Measurements from ENCODE around the gene FAHD1. TPM values are rescaled to one million over a fixed set of nuclear protein-coding genes. Genes with fewer than 3 reads are reported as not detected.

The FAHD1 gene
- total and polyA plus RNA-seq, 2 experiments from 2014 or later: 39.7 to 40.9 TPM

- Histone ChIP-seq H3F3A (ENCODE audit: insufficient read depth) (0 out of 2 replicates have a peak, but pooled peaks cover 8% of the 10 kb centered on the region), H4K20me1 (ENCODE audit: insufficient read depth) (no peaks in the 10 kb centered on the region), H3K9me3 (ENCODE audit: low read depth) (no peaks in the 10 kb centered on the region), H3K4me2 (ENCODE audit: unreplicated experiment) (peak overlapping the region; percentile 81), H3K79me2 (ENCODE audit: insufficient read depth) (peaks cover 52% of the 10 kb centered on the region), H3K27me3 (replicated peaks; ENCODE audit: insufficient read depth) (no peaks in the 10 kb centered on the region), H3K4me1 (ENCODE audit: insufficient read depth) (no peaks in the 10 kb centered on the region), H3K27ac (peak overlapping the region; percentile 34), H3K9ac (peak overlapping the region; percentile 76), H2AFZ (peak overlapping the region; percentile 42; the same call in 1 of the 2 replicates), H3K36me3 (ENCODE audit: low read depth) (no peaks in the 10 kb centered on the region), H3K4me3 (peak overlapping the region; percentile 83), H3K9me2 (ENCODE audit: insufficient read depth) (no peaks in the 10 kb centered on the region)
- no peak for TF ChIP-seq EZH2 (IDR thresholded peaks at IDR 0.05; ENCODE audit: insufficient read depth, poor library complexity, severe bottlenecking)
- no peak for TF ChIP-seq EZH2phosphoT487 (IDR thresholded peaks at IDR 0.05; ENCODE audit: insufficient read depth, low read depth)
- 2% methylated on average over 42 to 53 of the region's 70 CpGs for WGBS, 2 experiments (ENCODE audit: low coverage in 1 of 2, low lambda C conversion rate in 2 of 2, missing lambda C conversion rate in 2 of 2)
- in situ Hi-C loops (cut with MboI): no loop called here
- peak; percentile 72 for DNase-seq
Measured at GRCh38 chr16:1781758-1782407, 45.1 kb upstream of the FAHD1 start.

GRCh38 chr16:1782408-1783264 lies 44.4 kb upstream of the FAHD1 start, which contains the start of the genes NUBP2 and SPSB3:
NUBP2 (plus strand) TSS chr16:1782960; CDS start chr16:1783021, 61 bp downstream.
SPSB3 (minus strand) TSS chr16:1782571; CDS start chr16:1781483, 1,088 bp downstream.
- Histone ChIP-seq H3K9ac (peak within 1 kb of the TSS; percentile 85), H3K4me1 (ENCODE audit: insufficient read depth) (no peaks in the 10 kb centered on the region), H3K36me3 (ENCODE audit: low read depth) (no peaks in the 10 kb centered on the region), H3K79me2 (ENCODE audit: insufficient read depth) (peaks cover 58% of the 10 kb centered on the region), H3K27me3 (replicated peaks; ENCODE audit: insufficient read depth) (no peaks in the 10 kb centered on the region), H3K9me2 (ENCODE audit: insufficient read depth) (no peaks in the 10 kb centered on the region), H3F3A (ENCODE audit: insufficient read depth) (0 out of 2 replicates have a peak, but pooled peaks cover 8% of the 10 kb centered on the region), H3K4me2 (ENCODE audit: unreplicated experiment) (peak within 1 kb of the TSS; percentile 89), H2AFZ (peak within 1 kb of the TSS; percentile 69), H4K20me1 (ENCODE audit: insufficient read depth) (no peaks in the 10 kb centered on the region), H3K27ac (peak within 1 kb of the TSS; percentile 60), H3K4me3 (peak within 1 kb of the TSS; percentile 98), H3K9me3 (ENCODE audit: low read depth) (no peaks in the 10 kb centered on the region)
- 0 to 1% methylated on average over 57 to 88 of the region's 102 CpGs for WGBS, 2 experiments (ENCODE audit: low coverage in 1 of 2, low lambda C conversion rate in 2 of 2, missing lambda C conversion rate in 2 of 2)
- peak; percentile 100 for DNase-seq
- TF ChIP-seq EZH2phosphoT487 (IDR thresholded peaks at IDR 0.05; ENCODE audit: insufficient read depth, low read depth): no peak
- TF ChIP-seq EZH2 (IDR thresholded peaks at IDR 0.05; ENCODE audit: insufficient read depth, poor library complexity, severe bottlenecking): no peak
- in situ Hi-C loops (cut with MboI): no loop called here

- no peak overlapping the region for H3K9ac ChIP-seq
- in situ Hi-C loops (cut with MboI): no loop called here
- H3K27ac ChIP-seq: no peak overlapping the region
- no peaks in the 10 kb centered on the region for H3K9me3 ChIP-seq (ENCODE audit: low read depth)
- peaks cover 58% of the 10 kb centered on the region for H3K79me2 ChIP-seq (ENCODE audit: insufficient read depth)
- no peaks in the 10 kb centered on the region for H3K4me1 ChIP-seq (ENCODE audit: insufficient read depth)
- no peaks in the 10 kb centered on the region for H4K20me1 ChIP-seq (ENCODE audit: insufficient read depth)
- no peak overlapping the region for H2AFZ ChIP-seq
- WGBS, 2 experiments (ENCODE audit: low coverage in 1 of 2, low lambda C conversion rate in 2 of 2, missing lambda C conversion rate in 2 of 2): 86% methylated on average over 26 of the region's 26 CpGs
- no peaks in the 10 kb centered on the region; the same call in 1 of the 2 replicates for H3K36me3 ChIP-seq (ENCODE audit: low read depth)
- no peak overlapping the region for H3K4me2 ChIP-seq (ENCODE audit: unreplicated experiment)
- DNase-seq: no peak
- H3F3A ChIP-seq (ENCODE audit: insufficient read depth): 0 out of 2 replicates have a peak, but pooled peaks cover 8% of the 10 kb centered on the region
- TF ChIP-seq EZH2 (IDR thresholded peaks at IDR 0.05; ENCODE audit: insufficient read depth, poor library complexity, severe bottlenecking): no peak
- no peaks in the 10 kb centered on the region for H3K27me3 ChIP-seq (replicated peaks; ENCODE audit: insufficient read depth)
- H3K4me3 ChIP-seq: no peak overlapping the region
- H3K9me2 ChIP-seq (ENCODE audit: insufficient read depth): no peaks in the 10 kb centered on the region
Measured at GRCh38 chr16:1784977-1785845, 41.8 kb upstream of the FAHD1 start.

- 0 out of 2 replicates have a peak, but pooled peaks cover 4% of the 10 kb centered on the region for H3F3A ChIP-seq (ENCODE audit: insufficient read depth)
- no peak for DNase-seq
- no peaks in the 10 kb centered on the region for H4K20me1 ChIP-seq (ENCODE audit: insufficient read depth)
- 92 to 96% methylated on average over 13 to 14 of the region's 14 CpGs for WGBS, 2 experiments (ENCODE audit: low coverage in 1 of 2, low lambda C conversion rate in 2 of 2, missing lambda C conversion rate in 2 of 2)
- H3K9me3 ChIP-seq (ENCODE audit: low read depth): no peaks in the 10 kb centered on the region
- no peaks in the 10 kb centered on the region for H3K27me3 ChIP-seq (replicated peaks; ENCODE audit: insufficient read depth)
- H3K27ac ChIP-seq: no peak overlapping the region
- in situ Hi-C loops (cut with MboI): no loop called here
- H3K79me2 ChIP-seq (ENCODE audit: insufficient read depth): peaks cover 53% of the 10 kb centered on the region
- H3K9ac ChIP-seq: no peak overlapping the region
- H3K4me3 ChIP-seq: no peak overlapping the region
- H3K4me2 ChIP-seq (ENCODE audit: unreplicated experiment): no peak overlapping the region
- TF ChIP-seq EZH2phosphoT487 (IDR thresholded peaks at IDR 0.05; ENCODE audit: insufficient read depth, low read depth): no peak
- no peak for TF ChIP-seq EZH2 (IDR thresholded peaks at IDR 0.05; ENCODE audit: insufficient read depth, poor library complexity, severe bottlenecking)
- no peaks in the 10 kb centered on the region; the same call in 1 of the 2 replicates for H3K36me3 ChIP-seq (ENCODE audit: low read depth)
- no peaks in the 10 kb centered on the region for H3K4me1 ChIP-seq (ENCODE audit: insufficient read depth)
- H2AFZ ChIP-seq: no peak overlapping the region
- no peaks in the 10 kb centered on the region for H3K9me2 ChIP-seq (ENCODE audit: insufficient read depth)
Measured at GRCh38 chr16:1785846-1786170, 41.2 kb upstream of the FAHD1 start.

Measured in GM23248 (cell line).